SK-N-SH (cell line): ENCODE measurements around the gene AP1M1. TPM values are rescaled to one million over a fixed set of nuclear protein-coding genes. Genes with fewer than 3 reads are reported as not detected.

Experiments
- CTCF ChIA-PET: fragments of 300-600, 350-600 bp; formaldehyde crosslinking; extraction: SDS; loops from one replicate; lab custom pipeline; 2021; lab: Yijun Ruan, JAX
- POLR2A ChIA-PET: fragments of 350-600 bp; sonication (Branson Sonifier 250); formaldehyde crosslinking; extraction: SDS; loops from one replicate; lab custom pipeline; 2020; ENCODE audit warnings: antibody characterized with exemption, inconsistent platforms; lab: Yijun Ruan, JAX
- DNase-seq: peaks from one replicate; pipeline ENCODE4 v3.0.0; 2012
- H2AFZ ChIP-seq: fragments of 200-600 bp; sonication (generic); 2 replicates; pipeline ENCODE4 v1.8.1; 2016; ENCODE audit warnings: antibody characterized with exemption, mild to moderate bottlenecking, low read depth
- H3F3A ChIP-seq: fragments of 200-600 bp; sonication (generic); replicated peaks from 2 replicates; pipeline ENCODE3; 2016; ENCODE audit warnings: antibody characterized with exemption, mild to moderate bottlenecking; ENCODE audit not compliant: insufficient read depth
- H3K27ac ChIP-seq, 2 experiments: fragments of 200-500 bp in 1 of 2; fragments of 200-600 bp in 1 of 2; sonication (Bioruptor generic) in 1 of 2; sonication (generic), shearing (Covaris generic) in 1 of 2; 2 replicates each; pipeline versions ENCODE4 v1.5.1 to v1.6.1; 2014 to 2016; ENCODE audit warnings: low read depth in 2 of 2, inconsistent platforms in 1 of 2, low read length in 1 of 2, mild to moderate bottlenecking in 1 of 2, mixed read lengths in 1 of 2
- H3K27me3 ChIP-seq: fragments of 200-600 bp; sonication (generic), shearing (Covaris generic); 2 replicates; pipeline ENCODE4 v1.6.1; 2016; ENCODE audit warnings: mixed run types; ENCODE audit not compliant: insufficient read depth
- H3K36me3 ChIP-seq, 2 experiments: fragments of 200-500 bp in 1 of 2; fragments of 200-600 bp in 1 of 2; sonication (Bioruptor generic) in 1 of 2; sonication (generic) in 1 of 2; replicated peaks in 1 of 2; 2 replicates each; pipeline versions ENCODE3 to v1.5.1; 2014 to 2016; ENCODE audit warnings: low read length in 1 of 2, mild to moderate bottlenecking in 1 of 2; ENCODE audit not compliant: insufficient read depth in 2 of 2, control insufficient read depth in 1 of 2
- H3K4me1 ChIP-seq, 2 experiments: fragments of 200-500 bp in 1 of 2; fragments of 200-600 bp in 1 of 2; sonication (Bioruptor generic) in 1 of 2; sonication (generic), shearing (Covaris generic) in 1 of 2; 2 replicates each; pipeline versions ENCODE4 v1.5.1 to v1.6.1; 2014 to 2016; ENCODE audit warnings: low read depth in 1 of 2, low read length in 1 of 2, mixed run types in 1 of 2; ENCODE audit not compliant: insufficient read depth in 2 of 2, control insufficient read depth in 1 of 2
- H3K4me2 ChIP-seq: fragments of 200-600 bp; sonication (generic), shearing (Covaris generic); 2 replicates; pipeline ENCODE4 v1.6.1; 2017; ENCODE audit warnings: mixed run types
- H3K4me3 ChIP-seq, 2 experiments: fragments of 200-500 bp in 1 of 2; fragments of 200-600 bp in 1 of 2; sonication (Bioruptor generic) in 1 of 2; sonication (generic), shearing (Covaris generic) in 1 of 2; 2 replicates each; pipeline versions ENCODE4 v1.5.1 to v1.8.1; 2014 to 2016; ENCODE audit warnings: low read depth in 2 of 2, inconsistent platforms in 1 of 2, low read length in 1 of 2, mild to moderate bottlenecking in 1 of 2, mixed read lengths in 1 of 2, moderate library complexity in 1 of 2
- H3K79me2 ChIP-seq: fragments of 200-600 bp; sonication (generic); 2 replicates; pipeline ENCODE4 v1.8.1; 2017; ENCODE audit warnings: mild to moderate bottlenecking; ENCODE audit not compliant: insufficient read depth
- H3K9ac ChIP-seq: fragments of 200-600 bp; sonication (generic); 2 replicates; pipeline ENCODE4 v1.6.1; 2017; ENCODE audit warnings: mixed run types
- H3K9me2 ChIP-seq: fragments of 200-600 bp; sonication (generic); 2 replicates; pipeline ENCODE4 v1.6.1; 2017; ENCODE audit warnings: mixed run types
- H3K9me3 ChIP-seq: fragments of 200-600 bp; sonication (generic); 2 replicates; pipeline ENCODE4 v1.6.1; 2017; ENCODE audit warnings: mixed run types, mild to moderate bottlenecking, moderate library complexity
- H4K20me1 ChIP-seq: fragments of 200-600 bp; sonication (generic); 2 replicates; pipeline ENCODE4 v1.6.1; 2017; ENCODE audit warnings: mild to moderate bottlenecking, mixed run types; ENCODE audit not compliant: insufficient read depth
- FOXJ3 ChIP-seq: sonication (generic); formaldehyde crosslinking; IDR thresholded peaks from 2 replicates; pipeline ENCODE4 v1.5.1; 2020; ENCODE audit warnings: mild to moderate bottlenecking, missing genetic modification reagents
- FOXM1 ChIP-seq: IDR thresholded peaks from 2 replicates; pipeline ENCODE4 v1.4.0; 2012; ENCODE audit warnings: low read depth, mild to moderate bottlenecking
- MEF2A ChIP-seq: IDR thresholded peaks from 2 replicates; pipeline ENCODE4 v1.4.0; 2012; ENCODE audit warnings: low read depth, borderline replicate concordance
- MXI1 ChIP-seq: IDR thresholded peaks from 2 replicates; pipeline ENCODE4 v1.6.1; 2012; ENCODE audit warnings: mild to moderate bottlenecking, low read depth, low read length, improper control_type of control experiment
- PBX3 ChIP-seq: IDR thresholded peaks from 2 replicates; pipeline ENCODE4; 2012
- RXRA ChIP-seq: IDR thresholded peaks from 2 replicates; pipeline ENCODE4 v1.4.0; 2012; ENCODE audit warnings: low read depth, mild to moderate bottlenecking, borderline replicate concordance
- SIN3A ChIP-seq: IDR thresholded peaks from 2 replicates; pipeline ENCODE4 v1.6.1; 2012; ENCODE audit warnings: low read depth, mild to moderate bottlenecking, low read length, moderate library complexity, borderline replicate concordance
- USF1 ChIP-seq: IDR thresholded peaks from 2 replicates; pipeline ENCODE4 v1.4.0; 2012; ENCODE audit warnings: low read depth, borderline replicate concordance
- WGBS: methylation state at CpG from one replicate; pipeline ENCODE4 v1.1.6; 2017; ENCODE audit warnings: low lambda C conversion rate; 5-methylcytosine and 5-hydroxymethylcytosine counted together
- polyA plus RNA-seq, 3 experiments: library from polyadenylated mRNA; depleted of rRNA; stranded (reverse); fragments of >200 nt; gene quantifications; 2 replicates each; pipeline ENCODE4 v1.2.3, GENCODE V29; 2012

The AP1M1 gene
- polyA plus RNA-seq, 1 of the 3 experiments (the other 2 are of a cell fraction) = 133 TPM

GRCh38 chr19:16257509-16258002 lies 59.8 kb downstream of the AP1M1 start (continued):
- TF ChIP-seq PBX3 = no peak
- no peak for TF ChIP-seq USF1

GRCh38 chr19:16258440-16258903 lies 60.8 kb downstream of the AP1M1 start:
- Histone ChIP-seq H3K79me2 (no peaks in the 10 kb centered on the region), H3F3A (no peaks in the 10 kb centered on the region), H3K4me2 (no peak overlapping the region), H3K4me3 (no peak overlapping the region), H3K4me1 (no peaks in the 10 kb centered on the region; a peak in 1 of 4 replicates), H3K27ac (no peak overlapping the region), H4K20me1 (no peaks in the 10 kb centered on the region), H3K9ac (no peak overlapping the region), H3K9me2 (no peaks in the 10 kb centered on the region), H2AFZ (no peak overlapping the region), H3K27me3 (peaks cover 44% of the 10 kb centered on the region), H3K9me3 (no peaks in the 10 kb centered on the region), H3K36me3 (no peaks in the 10 kb centered on the region)
- DNase-seq = peak; percentile 55
- CTCF ChIA-PET = interaction anchor here (1.1 to 1.3 kb wide), 3 partner anchors 10 to 128 kb away, joined by 3 to 5 read pairs (median 4); no protein-coding TSS in a partner anchor
- WGBS = 48% methylated on average over 5 of the region's 18 CpGs
- POLR2A ChIA-PET = no interaction called here
- TF ChIP-seq FOXM1 = no peak
- TF ChIP-seq USF1 = no peak
- TF ChIP-seq MXI1 = no peak

- WGBS = 65% methylated on average over 17 of the region's 22 CpGs
- no peaks in the 10 kb centered on the region for H4K20me1 ChIP-seq
- no peaks in the 10 kb centered on the region for H3F3A ChIP-seq
- no peak overlapping the region for H3K4me2 ChIP-seq
- no peak overlapping the region for H3K27ac ChIP-seq
- H3K36me3 ChIP-seq = no peaks in the 10 kb centered on the region
- H3K79me2 ChIP-seq = no peaks in the 10 kb centered on the region
- no peaks in the 10 kb centered on the region for H3K9me2 ChIP-seq
- no peak for TF ChIP-seq RXRA
- no peak for TF ChIP-seq MEF2A
- TF ChIP-seq SIN3A = no peak
- TF ChIP-seq FOXJ3 (CRISPR knock-in tag) = no peak
- ChIA-PET CTCF (interaction anchor here (1.1 to 1.3 kb wide), 2 partner anchors 11 to 12 kb away, joined by 3 to 4 read pairs; no protein-coding TSS in a partner anchor), POLR2A (no interaction called here)
- H2AFZ ChIP-seq = no peak overlapping the region
- H3K4me1 ChIP-seq = no peaks in the 10 kb centered on the region; a peak in 1 of 4 replicates
- no peaks in the 10 kb centered on the region for H3K9me3 ChIP-seq
- no peak overlapping the region for H3K9ac ChIP-seq
- no peak for DNase-seq
- H3K4me3 ChIP-seq = no peak overlapping the region
- H3K27me3 ChIP-seq = peaks cover 55% of the 10 kb centered on the region
Measured at GRCh38 chr19:16259385-16260159, 61.9 kb downstream of the AP1M1 start.
